Activated naive CD8-positive, alpha-beta T cell (primary cell): ENCODE data around the gene KAT2B.

Experiments
- H3K27ac Mint-ChIP-seq: one replicate; pipeline ENCODE4 v1.8.0; 2021; ENCODE audit warnings: mixed read lengths
- H3K27me3 Mint-ChIP-seq: one replicate; pipeline ENCODE4 v1.8.0; 2021; ENCODE audit warnings: mixed read lengths
- H3K36me3 Mint-ChIP-seq: one replicate; pipeline ENCODE4 v1.8.0; 2021; ENCODE audit warnings: mixed read lengths
- H3K4me1 Mint-ChIP-seq: one replicate; pipeline ENCODE4 v1.8.0; 2021; ENCODE audit warnings: low read depth, mixed read lengths
- H3K4me3 Mint-ChIP-seq: one replicate; pipeline ENCODE4 v1.8.0; 2021; ENCODE audit warnings: mild to moderate bottlenecking, mixed read lengths
- H3K9me3 Mint-ChIP-seq: one replicate; pipeline ENCODE4 v1.8.0; 2021; ENCODE audit warnings: low read depth, mixed read lengths

Gene KAT2B

GRCh38 chr3:20091331-20092047, 51.2 kb downstream of the KAT2B start:
- Mint-ChIP-seq H3K27ac (peak overlapping the region; percentile 37), H3K27me3 (no peaks in the 10 kb centered on the region), H3K36me3 (peaks cover 37% of the 10 kb centered on the region), H3K4me3 (no peak overlapping the region), H3K4me1 (peaks cover 4% of the 10 kb centered on the region), H3K9me3 (peaks cover 8% of the 10 kb centered on the region)

GRCh38 chr3:20095470-20095869, 55.2 kb downstream of the KAT2B start:
- no peaks in the 10 kb centered on the region for H3K27me3 Mint-ChIP-seq
- peaks cover 20% of the 10 kb centered on the region for H3K4me1 Mint-ChIP-seq
- no peak overlapping the region for H3K27ac Mint-ChIP-seq
- no peaks in the 10 kb centered on the region for H3K9me3 Mint-ChIP-seq
- no peak overlapping the region for H3K4me3 Mint-ChIP-seq
- H3K36me3 Mint-ChIP-seq, result peaks cover 18% of the 10 kb centered on the region

- Mint-ChIP-seq H3K9me3 (no peaks in the 10 kb centered on the region), H3K4me1 (peaks cover 28% of the 10 kb centered on the region), H3K27me3 (no peaks in the 10 kb centered on the region), H3K36me3 (peaks cover 20% of the 10 kb centered on the region), H3K4me3 (no peak overlapping the region), H3K27ac (no peak overlapping the region)
These were observed 56.0 kb downstream of the KAT2B start for GRCh38 chr3:20096135-20096685.

GRCh38 chr3:20097015-20097414, 56.8 kb downstream of the KAT2B start:
- Mint-ChIP-seq H3K9me3 (no peaks in the 10 kb centered on the region), H3K27me3 (no peaks in the 10 kb centered on the region), H3K4me1 (peaks cover 29% of the 10 kb centered on the region), H3K36me3 (peaks cover 22% of the 10 kb centered on the region), H3K4me3 (no peak overlapping the region), H3K27ac (peak overlapping the region; percentile 46)

- H3K27me3 Mint-ChIP-seq, result no peaks in the 10 kb centered on the region
- no peaks in the 10 kb centered on the region for H3K9me3 Mint-ChIP-seq
- H3K36me3 Mint-ChIP-seq, result peaks cover 22% of the 10 kb centered on the region
- no peak overlapping the region for H3K4me3 Mint-ChIP-seq
- peaks cover 42% of the 10 kb centered on the region for H3K4me1 Mint-ChIP-seq
- H3K27ac Mint-ChIP-seq, result peak overlapping the region; percentile 23
These were observed 58.8 kb downstream of the KAT2B start for GRCh38 chr3:20099060-20099459.

GRCh38 chr3:20100151-20100550, 59.9 kb downstream of the KAT2B start:
- Mint-ChIP-seq H3K4me1 (peaks cover 49% of the 10 kb centered on the region), H3K27me3 (no peaks in the 10 kb centered on the region), H3K36me3 (peaks cover 17% of the 10 kb centered on the region), H3K27ac (peak overlapping the region; percentile 35), H3K4me3 (no peak overlapping the region), H3K9me3 (no peaks in the 10 kb centered on the region)

GRCh38 chr3:20101041-20101440, 60.8 kb downstream of the KAT2B start:
- no peaks in the 10 kb centered on the region for H3K27me3 Mint-ChIP-seq
- H3K27ac Mint-ChIP-seq, result peak overlapping the region; percentile 52
- H3K36me3 Mint-ChIP-seq, result peaks cover 10% of the 10 kb centered on the region
- H3K4me3 Mint-ChIP-seq, result no peak overlapping the region
- H3K4me1 Mint-ChIP-seq, result peaks cover 50% of the 10 kb centered on the region
- H3K9me3 Mint-ChIP-seq, result no peaks in the 10 kb centered on the region

GRCh38 chr3:20103731-20104130, 63.5 kb downstream of the KAT2B start:
- H3K27me3 Mint-ChIP-seq, result no peaks in the 10 kb centered on the region
- no peaks in the 10 kb centered on the region for H3K9me3 Mint-ChIP-seq
- peak overlapping the region; percentile 58 for H3K4me3 Mint-ChIP-seq
- peak overlapping the region; percentile 79 for H3K27ac Mint-ChIP-seq
- peaks cover 52% of the 10 kb centered on the region for H3K4me1 Mint-ChIP-seq
- peaks cover 7% of the 10 kb centered on the region for H3K36me3 Mint-ChIP-seq

GRCh38 chr3:20104167-20104661, 64.0 kb downstream of the KAT2B start:
- Mint-ChIP-seq H3K4me3 (peak overlapping the region; percentile 58), H3K9me3 (no peaks in the 10 kb centered on the region), H3K36me3 (peaks cover 5% of the 10 kb centered on the region), H3K27ac (peak overlapping the region; percentile 79), H3K4me1 (peaks cover 50% of the 10 kb centered on the region), H3K27me3 (no peaks in the 10 kb centered on the region)

GRCh38 chr3:20105513-20106280, 65.5 kb downstream of the KAT2B start:
- peaks cover 38% of the 10 kb centered on the region for H3K4me1 Mint-ChIP-seq
- H3K27me3 Mint-ChIP-seq, result no peaks in the 10 kb centered on the region
- peaks cover 6% of the 10 kb centered on the region for H3K36me3 Mint-ChIP-seq
- no peaks in the 10 kb centered on the region for H3K9me3 Mint-ChIP-seq
- no peak overlapping the region for H3K27ac Mint-ChIP-seq
- no peak overlapping the region for H3K4me3 Mint-ChIP-seq

GRCh38 chr3:20107722-20108121, 67.5 kb downstream of the KAT2B start:
- peaks cover 25% of the 10 kb centered on the region for H3K4me1 Mint-ChIP-seq
- peaks cover 8% of the 10 kb centered on the region for H3K36me3 Mint-ChIP-seq
- H3K27me3 Mint-ChIP-seq, result no peaks in the 10 kb centered on the region
- no peaks in the 10 kb centered on the region for H3K9me3 Mint-ChIP-seq
- H3K27ac Mint-ChIP-seq, result no peak overlapping the region
- no peak overlapping the region for H3K4me3 Mint-ChIP-seq

GRCh38 chr3:20108869-20109268, 68.6 kb downstream of the KAT2B start:
- H3K4me3 Mint-ChIP-seq, result no peak overlapping the region
- no peak overlapping the region for H3K27ac Mint-ChIP-seq
- no peaks in the 10 kb centered on the region for H3K9me3 Mint-ChIP-seq
- H3K36me3 Mint-ChIP-seq, result peaks cover 8% of the 10 kb centered on the region
- no peaks in the 10 kb centered on the region for H3K27me3 Mint-ChIP-seq
- H3K4me1 Mint-ChIP-seq, result peaks cover 18% of the 10 kb centered on the region

- peaks cover 7% of the 10 kb centered on the region for H3K4me1 Mint-ChIP-seq
- no peaks in the 10 kb centered on the region for H3K27me3 Mint-ChIP-seq
These were observed 70.6 kb downstream of the KAT2B start for GRCh38 chr3:20110826-20111225.

GRCh38 chr3:20111836-20112235, 71.6 kb downstream of the KAT2B start:
- Mint-ChIP-seq H3K36me3 (peaks cover 16% of the 10 kb centered on the region), H3K27ac (no peak overlapping the region), H3K4me1 (peaks cover 2% of the 10 kb centered on the region), H3K9me3 (no peaks in the 10 kb centered on the region), H3K4me3 (no peak overlapping the region), H3K27me3 (no peaks in the 10 kb centered on the region)

More at GRCh38 chr3:20110826-20111225, 70.6 kb downstream of the KAT2B start:
- Mint-ChIP-seq H3K36me3 (peaks cover 16% of the 10 kb centered on the region), H3K4me3 (no peak overlapping the region), H3K27ac (no peak overlapping the region), H3K9me3 (no peaks in the 10 kb centered on the region)

- peaks cover 24% of the 10 kb centered on the region for H3K36me3 Mint-ChIP-seq
- no peaks in the 10 kb centered on the region for H3K9me3 Mint-ChIP-seq
- H3K4me1 Mint-ChIP-seq, result no peaks in the 10 kb centered on the region
- H3K27me3 Mint-ChIP-seq, result no peaks in the 10 kb centered on the region
- no peak overlapping the region for H3K4me3 Mint-ChIP-seq
- H3K27ac Mint-ChIP-seq, result no peak overlapping the region
These were observed 80.8 kb downstream of the KAT2B start for GRCh38 chr3:20121088-20121487.
